Endothelial cell (in vitro differentiated cells): ENCODE measurements around the gene MYO18B. TPM values are rescaled to one million over a fixed set of nuclear protein-coding genes. Genes with fewer than 3 reads are reported as not detected.

Experiments used
- DNase-seq: peaks from one replicate; pipeline ENCODE4 v3.0.0; 2021; ENCODE audit warnings: low spot score
- H3K27ac Mint-ChIP-seq: one replicate; pipeline ENCODE4 v1.8.0; 2021; ENCODE audit warnings: mixed read lengths, inconsistent platforms; ENCODE audit not compliant: unreplicated experiment
- H3K27me3 Mint-ChIP-seq: one replicate; pipeline ENCODE4 v1.8.0; 2021; ENCODE audit warnings: mild to moderate bottlenecking, moderate library complexity, mixed read lengths, inconsistent platforms; ENCODE audit not compliant: unreplicated experiment
- H3K36me3 Mint-ChIP-seq: one replicate; pipeline ENCODE4 v1.8.0; 2021; ENCODE audit warnings: mild to moderate bottlenecking, low read depth, mixed read lengths, inconsistent platforms; ENCODE audit not compliant: unreplicated experiment
- H3K4me1 Mint-ChIP-seq: one replicate; pipeline ENCODE4 v1.8.0; 2021; ENCODE audit warnings: mild to moderate bottlenecking, mixed read lengths, inconsistent platforms; ENCODE audit not compliant: unreplicated experiment
- H3K4me3 Mint-ChIP-seq: one replicate; pipeline ENCODE4 v1.8.0; 2021; ENCODE audit warnings: mild to moderate bottlenecking, mixed read lengths, inconsistent platforms; ENCODE audit not compliant: unreplicated experiment
- H3K9me3 Mint-ChIP-seq: one replicate; pipeline ENCODE4 v1.8.0; 2021; ENCODE audit warnings: mixed read lengths, inconsistent platforms; ENCODE audit not compliant: unreplicated experiment
- total RNA-seq: library from RNA; stranded (reverse); fragmentation: NEBNext Ultra II Directional; extraction: Animal tissue kit (Norgen Biotek cat#: 25700); gene quantifications from one replicate; pipeline ENCODE4 v1.2.1, GENCODE V29; 2021; ENCODE audit not compliant: unreplicated experiment
- TF ChIP-seq, protein P1 (sequence below): fragments of 200-600 bp; sonication (generic); IDR thresholded peaks from one replicate; pipeline ENCODE4 v1.5.0; 2021; ENCODE audit warnings: antibody characterized with exemption; ENCODE audit not compliant: unreplicated experiment

MYO18B gene
- total RNA-seq, 1 donor from 2014 or later = not detected

- Mint-ChIP-seq H3K27ac (no peak overlapping the region), H3K4me3 (no peak overlapping the region), H3K27me3 (no peaks in the 10 kb centered on the region), H3K9me3 (no peaks in the 10 kb centered on the region), H3K36me3 (no peaks in the 10 kb centered on the region), H3K4me1 (no peaks in the 10 kb centered on the region)
- no peak for DNase-seq
- TF ChIP-seq, protein P1, sequence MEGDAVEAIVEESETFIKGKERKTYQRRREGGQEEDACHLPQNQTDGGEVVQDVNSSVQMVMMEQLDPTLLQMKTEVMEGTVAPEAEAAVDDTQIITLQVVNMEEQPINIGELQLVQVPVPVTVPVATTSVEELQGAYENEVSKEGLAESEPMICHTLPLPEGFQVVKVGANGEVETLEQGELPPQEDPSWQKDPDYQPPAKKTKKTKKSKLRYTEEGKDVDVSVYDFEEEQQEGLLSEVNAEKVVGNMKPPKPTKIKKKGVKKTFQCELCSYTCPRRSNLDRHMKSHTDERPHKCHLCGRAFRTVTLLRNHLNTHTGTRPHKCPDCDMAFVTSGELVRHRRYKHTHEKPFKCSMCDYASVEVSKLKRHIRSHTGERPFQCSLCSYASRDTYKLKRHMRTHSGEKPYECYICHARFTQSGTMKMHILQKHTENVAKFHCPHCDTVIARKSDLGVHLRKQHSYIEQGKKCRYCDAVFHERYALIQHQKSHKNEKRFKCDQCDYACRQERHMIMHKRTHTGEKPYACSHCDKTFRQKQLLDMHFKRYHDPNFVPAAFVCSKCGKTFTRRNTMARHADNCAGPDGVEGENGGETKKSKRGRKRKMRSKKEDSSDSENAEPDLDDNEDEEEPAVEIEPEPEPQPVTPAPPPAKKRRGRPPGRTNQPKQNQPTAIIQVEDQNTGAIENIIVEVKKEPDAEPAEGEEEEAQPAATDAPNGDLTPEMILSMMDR = no peak
Observed at GRCh38 chr22:26019596-26019995, 277.6 kb downstream of the MYO18B start.

DNA sequence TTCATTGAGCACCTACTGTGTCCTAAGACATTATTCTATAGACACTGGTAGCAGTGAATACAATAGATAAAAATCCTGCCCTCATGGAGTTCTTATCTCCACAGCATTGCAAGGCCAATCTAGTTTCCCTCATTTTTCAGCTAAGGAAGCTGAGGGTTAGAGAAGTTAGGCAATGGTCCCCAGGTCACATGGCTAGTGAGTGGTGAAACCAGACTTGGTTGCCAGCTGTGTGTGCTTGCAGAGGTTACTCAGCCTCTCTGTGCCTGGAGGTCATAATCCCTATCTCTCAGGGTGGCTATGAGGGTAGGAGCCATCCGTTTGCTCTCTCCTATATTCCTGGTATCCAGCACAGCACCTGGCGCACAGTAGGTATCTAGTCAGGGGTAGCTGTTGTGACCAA, 279.5 kb downstream of the MYO18B start:
- no peak overlapping the region for H3K27ac Mint-ChIP-seq
- no peaks in the 10 kb centered on the region for H3K27me3 Mint-ChIP-seq
- TF ChIP-seq, protein P1 = no peak
- H3K4me3 Mint-ChIP-seq = no peak overlapping the region
- H3K36me3 Mint-ChIP-seq = no peaks in the 10 kb centered on the region
- no peaks in the 10 kb centered on the region for H3K9me3 Mint-ChIP-seq
- DNase-seq = no peak
- H3K4me1 Mint-ChIP-seq = no peaks in the 10 kb centered on the region

GRCh38 chr22:26023104-26023775, 281.3 kb downstream of the MYO18B start:
- no peak overlapping the region for H3K27ac Mint-ChIP-seq
- no peak for DNase-seq
- no peaks in the 10 kb centered on the region for H3K9me3 Mint-ChIP-seq
- no peaks in the 10 kb centered on the region for H3K36me3 Mint-ChIP-seq
- H3K4me3 Mint-ChIP-seq = no peak overlapping the region
- no peaks in the 10 kb centered on the region for H3K4me1 Mint-ChIP-seq
- TF ChIP-seq, protein P1 = no peak
- peaks cover 3% of the 10 kb centered on the region for H3K27me3 Mint-ChIP-seq

GRCh38 chr22:26025626-26026025, 283.6 kb downstream of the MYO18B start:
- H3K27me3 Mint-ChIP-seq = peaks cover 3% of the 10 kb centered on the region
- H3K27ac Mint-ChIP-seq = no peak overlapping the region
- no peaks in the 10 kb centered on the region for H3K36me3 Mint-ChIP-seq
- no peak for DNase-seq
- TF ChIP-seq, protein P1 = no peak
- H3K4me3 Mint-ChIP-seq = no peak overlapping the region
- H3K4me1 Mint-ChIP-seq = no peaks in the 10 kb centered on the region
- no peaks in the 10 kb centered on the region for H3K9me3 Mint-ChIP-seq

DNA sequence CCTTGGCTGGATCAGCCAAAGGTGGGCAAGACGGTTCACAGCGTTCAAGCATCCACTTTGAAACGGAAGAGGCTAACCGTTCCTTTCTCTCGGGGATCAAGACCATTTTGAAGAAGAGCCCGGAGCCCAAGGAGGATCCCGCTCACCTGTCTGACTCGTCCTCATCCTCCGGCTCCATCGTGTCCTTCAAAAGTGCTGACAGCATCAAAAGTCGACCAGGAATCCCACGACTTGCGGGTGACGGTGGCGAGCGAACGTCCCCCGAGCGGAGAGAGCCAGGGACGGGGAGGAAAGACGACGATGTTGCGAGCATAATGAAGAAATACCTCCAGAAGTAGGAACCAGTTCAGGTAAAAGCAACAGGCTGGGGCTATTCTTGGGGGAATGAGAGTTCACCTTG, 285.4 kb downstream of the MYO18B start:
- no peak overlapping the region for H3K4me3 Mint-ChIP-seq
- H3K4me1 Mint-ChIP-seq = no peaks in the 10 kb centered on the region
- TF ChIP-seq, protein P1 = no peak
- no peak overlapping the region for H3K27ac Mint-ChIP-seq
- peaks cover 6% of the 10 kb centered on the region for H3K27me3 Mint-ChIP-seq
- DNase-seq = no peak
- no peaks in the 10 kb centered on the region for H3K9me3 Mint-ChIP-seq
- H3K36me3 Mint-ChIP-seq = no peaks in the 10 kb centered on the region
